ENCODE results near the gene PPP1R12B. TPM values are rescaled to one million over a fixed set of nuclear protein-coding genes. Genes with fewer than 3 reads are reported as not detected.

The PPP1R12B gene
- total RNA-seq, 1 donor from 2014 or later: 7.2 TPM

GRCh38 chr1:202324646-202325045, 23.9 kb upstream of the PPP1R12B start:
- Mint-ChIP-seq H3K27me3 (ENCODE audit: unreplicated experiment) (peaks cover 3% of the 10 kb centered on the region), H3K36me3 (ENCODE audit: low read depth, unreplicated experiment) (no peaks in the 10 kb centered on the region), H3K27ac (ENCODE audit: unreplicated experiment) (no peak overlapping the region), H3K9me3 (ENCODE audit: unreplicated experiment) (no peaks in the 10 kb centered on the region), H3K4me3 (ENCODE audit: unreplicated experiment) (no peak overlapping the region), H3K4me1 (ENCODE audit: unreplicated experiment) (peaks cover 34% of the 10 kb centered on the region)
- no peak for DNase-seq (ENCODE audit: low spot score)
- TF ChIP-seq, protein P1, sequence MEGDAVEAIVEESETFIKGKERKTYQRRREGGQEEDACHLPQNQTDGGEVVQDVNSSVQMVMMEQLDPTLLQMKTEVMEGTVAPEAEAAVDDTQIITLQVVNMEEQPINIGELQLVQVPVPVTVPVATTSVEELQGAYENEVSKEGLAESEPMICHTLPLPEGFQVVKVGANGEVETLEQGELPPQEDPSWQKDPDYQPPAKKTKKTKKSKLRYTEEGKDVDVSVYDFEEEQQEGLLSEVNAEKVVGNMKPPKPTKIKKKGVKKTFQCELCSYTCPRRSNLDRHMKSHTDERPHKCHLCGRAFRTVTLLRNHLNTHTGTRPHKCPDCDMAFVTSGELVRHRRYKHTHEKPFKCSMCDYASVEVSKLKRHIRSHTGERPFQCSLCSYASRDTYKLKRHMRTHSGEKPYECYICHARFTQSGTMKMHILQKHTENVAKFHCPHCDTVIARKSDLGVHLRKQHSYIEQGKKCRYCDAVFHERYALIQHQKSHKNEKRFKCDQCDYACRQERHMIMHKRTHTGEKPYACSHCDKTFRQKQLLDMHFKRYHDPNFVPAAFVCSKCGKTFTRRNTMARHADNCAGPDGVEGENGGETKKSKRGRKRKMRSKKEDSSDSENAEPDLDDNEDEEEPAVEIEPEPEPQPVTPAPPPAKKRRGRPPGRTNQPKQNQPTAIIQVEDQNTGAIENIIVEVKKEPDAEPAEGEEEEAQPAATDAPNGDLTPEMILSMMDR (IDR thresholded peaks at IDR 0.05; ENCODE audit: unreplicated experiment): no peak

DNA sequence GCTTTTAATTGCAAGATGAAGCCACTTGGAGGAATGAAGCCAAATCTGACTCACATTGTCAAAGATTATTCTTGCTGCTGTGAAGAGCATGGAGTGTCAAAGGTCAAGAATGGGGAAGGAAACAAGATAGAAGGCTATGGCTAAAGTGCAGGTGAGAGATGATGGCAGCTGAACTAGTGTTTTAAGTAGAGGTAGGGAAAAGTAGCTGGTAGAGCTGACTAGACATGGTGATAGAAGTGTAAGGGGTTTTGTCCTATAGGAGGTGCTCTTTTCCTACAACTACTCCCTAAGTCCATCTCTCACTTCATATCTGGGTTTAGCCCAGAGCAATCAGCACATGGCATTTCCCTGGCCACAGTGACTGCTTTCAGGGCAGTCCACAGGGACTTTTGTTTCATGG, 18.6 kb upstream of the PPP1R12B start:
- Mint-ChIP-seq H3K27ac (ENCODE audit: unreplicated experiment) (no peak overlapping the region), H3K4me1 (ENCODE audit: unreplicated experiment) (peaks cover 4% of the 10 kb centered on the region), H3K9me3 (ENCODE audit: unreplicated experiment) (no peaks in the 10 kb centered on the region), H3K4me3 (ENCODE audit: unreplicated experiment) (no peak overlapping the region), H3K27me3 (ENCODE audit: unreplicated experiment) (peaks cover 3% of the 10 kb centered on the region), H3K36me3 (ENCODE audit: low read depth, unreplicated experiment) (peaks cover 4% of the 10 kb centered on the region)
- TF ChIP-seq, protein P1 (IDR thresholded peaks at IDR 0.05; ENCODE audit: unreplicated experiment): no peak
- DNase-seq (ENCODE audit: low spot score): no peak

DNA sequence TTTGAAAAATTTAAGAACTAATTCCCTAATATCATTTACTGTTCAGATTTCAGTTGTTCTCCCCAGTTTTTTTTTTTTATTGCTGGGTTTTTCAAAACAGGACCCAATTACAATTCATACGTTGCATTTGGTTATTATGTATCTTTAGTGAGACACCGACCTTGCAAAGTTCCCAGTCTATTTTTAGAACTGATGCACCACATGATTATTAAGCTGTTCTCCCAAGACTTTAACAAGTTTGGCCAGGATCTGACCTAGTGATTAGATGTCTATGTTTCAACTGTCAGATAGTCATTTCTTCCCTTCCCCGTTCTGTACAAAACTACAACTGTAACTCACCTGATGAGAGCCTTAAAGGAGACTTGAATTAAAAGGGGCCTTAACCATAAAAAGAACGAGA, 14.6 kb upstream of the PPP1R12B start:
- TF ChIP-seq, protein P1 (IDR thresholded peaks at IDR 0.05; ENCODE audit: unreplicated experiment): no peak
- H3K36me3 Mint-ChIP-seq (ENCODE audit: low read depth, unreplicated experiment): peaks cover 4% of the 10 kb centered on the region
- H3K4me1 Mint-ChIP-seq (ENCODE audit: unreplicated experiment): no peaks in the 10 kb centered on the region
- H3K27ac Mint-ChIP-seq (ENCODE audit: unreplicated experiment): no peak overlapping the region
- DNase-seq (ENCODE audit: low spot score): no peak
- no peaks in the 10 kb centered on the region for H3K9me3 Mint-ChIP-seq (ENCODE audit: unreplicated experiment)
- no peak overlapping the region for H3K4me3 Mint-ChIP-seq (ENCODE audit: unreplicated experiment)
- no peaks in the 10 kb centered on the region for H3K27me3 Mint-ChIP-seq (ENCODE audit: unreplicated experiment)

DNA sequence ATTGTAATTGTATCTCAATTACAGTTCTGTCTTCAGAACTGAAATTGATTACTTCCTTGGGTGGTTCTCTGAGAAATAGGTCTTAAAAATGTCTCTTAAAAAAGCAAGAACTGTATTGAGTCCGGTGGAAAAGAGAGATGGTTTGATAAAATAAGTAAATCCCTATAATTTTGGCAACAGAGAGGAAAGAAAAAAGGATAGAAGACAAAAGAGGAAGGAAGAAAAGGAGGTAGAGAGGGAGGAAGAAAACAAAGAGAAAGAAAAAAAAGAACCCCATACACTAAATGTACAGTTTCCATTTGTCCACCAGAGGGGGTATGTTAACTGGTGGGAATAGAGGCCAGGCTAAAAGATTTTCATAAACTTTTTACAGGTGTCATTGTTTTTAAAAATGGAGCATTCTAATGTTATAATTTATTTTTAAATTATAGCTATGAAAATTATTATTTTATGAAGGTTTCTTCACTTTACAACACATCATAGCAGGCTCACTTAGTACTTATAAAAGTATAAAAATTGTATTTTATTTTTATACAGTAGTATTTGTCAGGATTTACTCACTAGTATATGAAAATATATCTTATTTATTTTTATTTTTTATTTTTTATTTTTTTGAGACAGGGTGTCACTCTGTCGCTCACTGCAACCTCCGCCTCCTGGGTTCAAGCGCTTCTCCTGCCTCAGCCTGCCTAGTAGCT, 4.7 kb upstream of the PPP1R12B start:
- TF ChIP-seq, protein P1 (IDR thresholded peaks at IDR 0.05; ENCODE audit: unreplicated experiment): peak; percentile 81
- Mint-ChIP-seq H3K27me3 (ENCODE audit: unreplicated experiment) (peaks cover 7% of the 10 kb centered on the region), H3K4me1 (ENCODE audit: unreplicated experiment) (peaks cover 6% of the 10 kb centered on the region), H3K4me3 (ENCODE audit: unreplicated experiment) (no peak overlapping the region), H3K27ac (ENCODE audit: unreplicated experiment) (no peak overlapping the region), H3K9me3 (ENCODE audit: unreplicated experiment) (no peaks in the 10 kb centered on the region), H3K36me3 (ENCODE audit: low read depth, unreplicated experiment) (no peaks in the 10 kb centered on the region)
- DNase-seq (ENCODE audit: low spot score): no peak

DNA sequence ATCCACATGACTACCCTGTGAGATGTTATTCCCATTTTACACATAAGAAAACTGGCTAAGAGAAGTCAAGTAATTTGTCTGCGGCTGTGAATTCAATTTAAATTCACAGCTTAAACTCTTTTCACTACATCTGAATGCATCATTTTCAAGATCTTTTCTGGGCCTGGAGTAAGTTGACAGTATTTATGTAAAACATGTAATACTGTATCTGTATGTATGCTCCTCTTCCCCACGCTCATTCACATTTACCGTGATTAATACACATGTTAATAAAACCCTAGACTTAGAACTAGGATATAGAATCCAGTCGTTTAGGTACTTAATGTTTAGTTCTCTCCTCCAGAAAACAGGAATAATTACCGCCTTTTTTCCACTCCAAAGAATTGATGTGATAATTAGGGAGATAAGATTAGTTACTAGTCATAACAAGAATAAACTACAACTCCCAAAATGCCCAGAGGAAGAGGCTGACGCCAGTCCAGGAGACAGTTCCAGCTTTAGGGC, 442 bp upstream of the PPP1R12B start:
- Mint-ChIP-seq H3K27me3 (ENCODE audit: unreplicated experiment) (peaks cover 7% of the 10 kb centered on the region), H3K27ac (ENCODE audit: unreplicated experiment) (peak overlapping the region; percentile 90), H3K9me3 (ENCODE audit: unreplicated experiment) (no peaks in the 10 kb centered on the region), H3K4me1 (ENCODE audit: unreplicated experiment) (peaks cover 13% of the 10 kb centered on the region), H3K4me3 (ENCODE audit: unreplicated experiment) (peak overlapping the region; percentile 96), H3K36me3 (ENCODE audit: low read depth, unreplicated experiment) (no peaks in the 10 kb centered on the region)
- TF ChIP-seq, protein P1 (IDR thresholded peaks at IDR 0.05; ENCODE audit: unreplicated experiment): no peak
- DNase-seq (ENCODE audit: low spot score): no peak
